GM12891 (cell line): Measurements from ENCODE around the gene ASRGL1.

Experiments
- POLR2A ChIP-seq: IDR thresholded peaks from 2 replicates; pipeline ENCODE4 v1.6.1; 2011; ENCODE audit warnings: low read depth, low read length, control low read depth
- POLR2AphosphoS5 ChIP-seq: IDR thresholded peaks from 2 replicates; pipeline ENCODE4 v1.6.1; 2011; ENCODE audit warnings: low read depth, low read length, control low read depth
- SPI1 ChIP-seq: IDR thresholded peaks from 2 replicates; pipeline ENCODE4 v1.6.1; 2011; ENCODE audit warnings: low read depth, low read length, control low read depth
- TAF1 ChIP-seq: IDR thresholded peaks from 2 replicates; pipeline ENCODE4 v1.6.1; 2011; ENCODE audit warnings: low read depth, low read length, control low read depth

- no peak for TF ChIP-seq POLR2AphosphoS5
- TF ChIP-seq POLR2A: no peak
- no peak for TF ChIP-seq SPI1
- no peak for TF ChIP-seq TAF1
These were observed 100.4 kb downstream of the ASRGL1 start for GRCh38 chr11:62437616-62438015.
